ENCODE results near the gene ALDH3B2.
"Not testable (repeated sequence)": the region's sequence is repeated elsewhere in the genome, so short reads cannot be mapped to it uniquely, and the experiment has no call there.

Gene ALDH3B2

GRCh38 chr11:67685641-67686332 is 11.4 kb upstream of the ALDH3B2 start:
- in situ Hi-C loops (cut with MboI; ENCODE audit: low sequenced_read_pairs), result not testable (repeated sequence)

GRCh38 chr11:67682126-67683034 is 8.0 kb upstream of the ALDH3B2 start:
- in situ Hi-C loops (cut with MboI; ENCODE audit: low sequenced_read_pairs), result not testable (repeated sequence)

GRCh38 chr11:67680696-67681470 is 6.5 kb upstream of the ALDH3B2 start:
- in situ Hi-C loops (cut with MboI; ENCODE audit: low sequenced_read_pairs), result no loop called here

GRCh38 chr11:67675058-67675747 is 780 bp upstream of the ALDH3B2 start:
- in situ Hi-C loops (cut with MboI; ENCODE audit: low sequenced_read_pairs), result no loop called here

GRCh38 chr11:67673902-67674301 is 521 bp downstream of the ALDH3B2 start:
- in situ Hi-C loops (cut with MboI; ENCODE audit: low sequenced_read_pairs), result no loop called here

GRCh38 chr11:67673358-67673757 is 1.1 kb downstream of the ALDH3B2 start:
- in situ Hi-C loops (cut with MboI; ENCODE audit: low sequenced_read_pairs), result no loop called here

- in situ Hi-C loops (cut with MboI; ENCODE audit: low sequenced_read_pairs), result no loop called here
Observed at GRCh38 chr11:67671211-67671520, 3.3 kb downstream of the ALDH3B2 start.

- in situ Hi-C loops (cut with MboI; ENCODE audit: low sequenced_read_pairs), result no loop called here
Observed at GRCh38 chr11:67670316-67671210, 3.9 kb downstream of the ALDH3B2 start.

GRCh38 chr11:67668192-67668551 is 6.3 kb downstream of the ALDH3B2 start:
- in situ Hi-C loops (cut with MboI; ENCODE audit: low sequenced_read_pairs), result no loop called here

GRCh38 chr11:67667490-67668191 is 6.8 kb downstream of the ALDH3B2 start:
- in situ Hi-C loops (cut with MboI; ENCODE audit: low sequenced_read_pairs), result no loop called here

- in situ Hi-C loops (cut with MboI; ENCODE audit: low sequenced_read_pairs), result no loop called here
Observed at GRCh38 chr11:67666676-67667489, 7.5 kb downstream of the ALDH3B2 start.

GRCh38 chr11:67666303-67666645 is 8.1 kb downstream of the ALDH3B2 start:
- in situ Hi-C loops (cut with MboI; ENCODE audit: low sequenced_read_pairs), result no loop called here

GRCh38 chr11:67665541-67666302 is 8.7 kb downstream of the ALDH3B2 start:
- in situ Hi-C loops (cut with MboI; ENCODE audit: low sequenced_read_pairs), result no loop called here

- in situ Hi-C loops (cut with MboI; ENCODE audit: low sequenced_read_pairs), result no loop called here
Observed at GRCh38 chr11:67664696-67665540, 9.5 kb downstream of the ALDH3B2 start.

- in situ Hi-C loops (cut with MboI; ENCODE audit: low sequenced_read_pairs), result no loop called here
Observed at GRCh38 chr11:67664213-67664585, 10.2 kb downstream of the ALDH3B2 start.

- in situ Hi-C loops (cut with MboI; ENCODE audit: low sequenced_read_pairs), result no loop called here
Observed at GRCh38 chr11:67663532-67664212, 10.8 kb downstream of the ALDH3B2 start.

Data from HL-60/S4 treated with retinoic acid at 250 ng/mL for 4 days and 3 days (cell line).